ENCODE results near the gene KATNA1. TPM values are rescaled to one million over a fixed set of nuclear protein-coding genes. Genes with fewer than 3 reads are reported as not detected.

The KATNA1 gene
- total and polyA plus RNA-seq, 9 of the 15 experiments (the other 6 are each of a cell fraction or from before 2014, with no cell fraction given): 22.5 to 76.9 (median 45.0) TPM

- no peak for TF ChIP-seq ID3 (CRISPR knock-in tag; IDR thresholded peaks at IDR 0.05)
- no peak for TF ChIP-seq ID3 (tag; IDR thresholded peaks at IDR 0.05)
- no peak for TF ChIP-seq SNRNP70 (optimal IDR thresholded peaks at IDR 0.05; ENCODE audit: low read depth, low read length)
- TF ChIP-seq POLR2A (conservative IDR thresholded peaks at IDR 0.05): no peak
- 0 out of 2 replicates have a peak, but pooled peaks have one; percentile 23 for TF ChIP-seq MIER1 (IDR thresholded peaks at IDR 0.05; ENCODE audit: low read depth)
- TF ChIP-seq SNAPC5 (CRISPR knock-in tag; IDR thresholded peaks at IDR 0.05): no peak
- peak; percentile 52 for TF ChIP-seq DEAF1 (CRISPR knock-in tag; IDR thresholded peaks at IDR 0.05)
- no peak for TF ChIP-seq CHD2 (IDR thresholded peaks at IDR 0.05; ENCODE audit: low read depth, low read length)
- TF ChIP-seq CEBPZ (IDR thresholded peaks at IDR 0.05; ENCODE audit: borderline replicate concordance, low read depth, low read length): no peak
- no peak for TF ChIP-seq CHD1 (IDR thresholded peaks at IDR 0.05; ENCODE audit: low read length)
- TF ChIP-seq CUX1 (CRISPR knock-in tag; IDR thresholded peaks at IDR 0.05): no peak
- TF ChIP-seq TAF7 (tag; IDR thresholded peaks at IDR 0.05): no peak
- 0 out of 2 replicates have a peak, but pooled peaks have one; percentile 39 for TF ChIP-seq FOXM1 (IDR thresholded peaks at IDR 0.05; ENCODE audit: low read depth)
- TF ChIP-seq FOXM1 (CRISPR knock-in tag; IDR thresholded peaks at IDR 0.05; ENCODE audit: low read depth): no peak
- TF ChIP-seq KLF10 (CRISPR knock-in tag; IDR thresholded peaks at IDR 0.05): no peak
- no peak for TF ChIP-seq SMAD1 (IDR thresholded peaks at IDR 0.05; ENCODE audit: low read depth, low read length, partially characterized antibody)
Measured at GRCh38 chr6:149565527-149566409, 82.7 kb downstream of the KATNA1 start, which contains the start of gene GINM1 (continued).
